NOMO-1 treated with DMSO at 0.1 percent for 48 hours (cell line): ENCODE data around the gene OR4N2.
"Not testable (repeated sequence)": the region's sequence is repeated elsewhere in the genome, so short reads cannot be mapped to it uniquely, and the experiment has no call there.

ENCODE experiments used
- DNase-seq: peaks from one replicate; lab custom pipeline; 2025; ENCODE audit not compliant: unreplicated experiment; lab: John Stamatoyannopoulos, UW

Gene OR4N2

GRCh38 chr14:19803470-19803869 lies at the start of gene OR4N2:
Gene OR4N2 (plus strand): TSS chr14:19803770. CDS start chr14:19827449, 23,679 bp downstream.
- not testable (repeated sequence) for DNase-seq

- no peak for DNase-seq
These were observed 49.4 kb upstream of the OR4N2 start for GRCh38 chr14:19754172-19754571.

- DNase-seq = not testable (repeated sequence)
These were observed 32.1 kb upstream of the OR4N2 start for GRCh38 chr14:19771491-19771890.

DNA sequence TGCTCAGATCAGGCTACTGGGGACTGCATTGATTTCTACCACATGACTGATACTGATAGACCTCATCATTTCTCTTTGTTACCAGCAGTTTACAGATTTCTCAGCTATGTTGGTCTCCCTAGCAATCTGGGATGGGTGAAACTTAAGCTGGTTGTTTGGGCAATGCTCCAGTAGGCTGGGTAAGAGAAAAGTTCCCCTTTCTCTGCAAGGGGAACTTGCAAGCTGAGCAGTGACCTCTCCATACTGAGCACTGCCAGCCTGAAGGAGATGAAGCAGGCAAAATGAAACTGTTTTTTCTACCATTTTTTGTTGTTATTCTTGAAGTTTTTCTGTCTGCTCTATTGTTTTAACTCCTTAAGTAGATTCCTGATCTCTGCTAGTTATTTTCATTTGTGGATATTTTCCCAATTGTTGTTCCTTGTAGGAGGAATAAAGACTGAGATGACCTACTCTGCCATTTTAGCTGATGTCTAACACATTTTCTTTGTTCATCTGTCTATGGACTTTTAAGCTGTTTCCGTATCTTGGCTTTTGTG lies 31.6 kb upstream of the OR4N2 start:
- DNase-seq = peak; percentile 69

DNA sequence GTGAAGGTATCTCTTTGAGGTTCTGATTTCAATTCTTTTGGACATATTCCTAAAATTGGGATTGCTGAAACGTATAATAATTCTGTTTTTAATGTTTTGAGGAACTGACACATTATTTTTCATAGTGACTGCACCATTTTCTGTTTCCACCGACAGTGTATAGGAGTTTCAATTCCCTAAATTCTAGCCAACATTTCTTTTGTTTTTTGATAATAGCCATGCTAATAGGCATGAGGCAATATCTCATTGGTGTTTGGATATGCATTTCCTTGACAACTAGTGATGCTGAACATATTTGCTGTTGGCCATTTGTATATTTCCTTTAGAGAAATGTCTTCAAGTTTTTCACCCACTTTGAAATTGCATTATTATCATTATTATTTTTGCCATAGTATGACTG lies 31.1 kb upstream of the OR4N2 start:
- DNase-seq = peak; percentile 89

- DNase-seq = not testable (repeated sequence)
These were observed 30.4 kb upstream of the OR4N2 start, which contains the start of gene OR4M1 for GRCh38 chr14:19773204-19773603. Gene OR4M1 (plus strand): TSS chr14:19773504. CDS start chr14:19780323, 6,819 bp downstream.

GRCh38 chr14:19775587-19775986 lies 28.0 kb upstream of the OR4N2 start:
- no peak for DNase-seq

- DNase-seq = not testable (repeated sequence)
These were observed 17.7 kb upstream of the OR4N2 start for GRCh38 chr14:19785848-19786247.

- not testable (repeated sequence) for DNase-seq
These were observed 16.3 kb upstream of the OR4N2 start for GRCh38 chr14:19787318-19787717.

GRCh38 chr14:19788150-19788549 lies 15.4 kb upstream of the OR4N2 start:
- DNase-seq = not testable (repeated sequence)

DNA sequence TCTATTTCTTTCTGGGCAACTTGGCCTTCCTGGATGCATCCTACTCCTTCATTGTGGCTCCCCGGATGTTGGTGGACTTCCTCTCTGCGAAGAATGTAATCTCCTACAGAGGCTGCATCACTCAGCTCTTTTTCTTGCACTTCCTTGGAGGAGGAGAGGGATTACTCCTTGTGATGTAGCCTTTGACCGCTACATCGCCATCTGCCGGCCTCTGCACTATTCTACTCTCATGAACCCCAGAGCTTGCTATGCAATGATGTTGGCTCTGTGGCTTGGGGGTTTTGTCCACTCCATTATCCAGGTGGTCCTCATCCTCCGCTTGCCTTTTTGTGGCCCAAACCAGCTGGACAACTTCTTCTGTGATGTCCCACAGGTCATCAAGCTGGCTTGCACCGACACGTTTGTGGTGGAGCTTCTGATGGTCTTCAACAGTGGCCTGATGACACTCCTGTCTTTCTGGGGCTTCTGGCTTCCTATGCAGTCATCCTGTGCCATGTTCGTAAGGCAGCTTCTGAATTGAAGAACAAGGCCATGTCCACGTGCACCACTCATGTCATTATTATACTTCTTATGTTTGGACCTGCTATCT lies 7.0 kb upstream of the OR4N2 start:
- DNase-seq = not testable (repeated sequence)

DNA sequence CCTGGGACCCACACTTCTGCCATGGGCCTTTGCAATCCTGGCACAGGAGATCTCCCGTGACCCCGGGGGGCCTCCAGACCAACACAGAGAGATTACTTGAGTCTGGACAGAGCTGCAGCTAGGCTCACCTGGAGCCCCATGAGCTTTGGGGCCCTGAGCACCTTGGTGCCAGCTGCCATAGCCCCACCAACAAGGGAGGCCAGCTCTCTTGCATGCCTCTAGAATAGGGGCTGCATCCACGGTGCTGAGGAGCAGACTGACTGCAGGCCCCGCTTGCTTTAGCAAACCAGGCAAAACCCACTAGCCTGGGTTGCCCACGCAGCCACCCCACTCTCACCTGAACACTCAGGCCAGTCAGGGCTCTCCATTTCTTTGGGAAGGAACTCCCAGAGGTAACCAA lies 3.7 kb upstream of the OR4N2 start:
- DNase-seq = no peak

DNA sequence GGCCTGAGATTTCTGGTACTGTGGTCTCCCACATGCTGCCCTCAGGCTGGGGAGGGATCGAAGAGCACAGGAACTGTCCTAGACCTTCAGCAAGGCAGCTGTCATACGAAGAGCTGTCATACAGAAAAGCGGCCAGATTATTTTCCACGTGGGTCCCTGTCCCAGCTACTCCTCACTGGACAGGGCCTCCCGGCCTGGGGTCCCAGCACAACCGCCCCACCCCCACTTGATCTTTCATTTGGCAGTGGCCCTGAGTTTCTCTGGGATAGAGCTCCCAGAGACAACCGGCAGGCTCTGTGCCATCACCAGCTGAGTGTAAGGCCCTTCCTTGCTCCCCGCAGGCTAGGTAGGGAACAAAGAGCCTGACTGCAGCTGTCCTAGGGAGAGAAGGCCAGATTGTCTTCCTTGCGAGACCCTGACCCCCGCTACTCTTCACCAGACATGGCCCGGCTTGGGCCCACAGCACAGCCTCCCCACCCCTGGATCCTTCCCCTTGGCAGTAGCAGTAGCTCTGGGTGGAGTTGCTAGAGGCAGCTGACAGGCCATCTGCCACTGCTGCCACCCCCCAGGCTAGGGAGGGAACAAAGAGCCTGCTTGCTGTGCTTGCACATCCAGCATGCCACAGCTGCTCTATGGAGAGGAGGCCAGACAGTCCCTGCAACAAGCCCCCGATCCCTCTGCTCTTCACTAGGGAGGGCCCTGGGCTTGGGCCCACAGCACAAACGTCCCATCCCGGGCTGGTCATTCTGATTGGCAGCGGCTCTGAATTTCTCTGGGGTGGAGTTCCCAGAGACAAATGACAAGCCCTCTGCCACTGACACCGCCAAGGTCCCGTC lies 3.1 kb upstream of the OR4N2 start:
- DNase-seq = no peak

DNA sequence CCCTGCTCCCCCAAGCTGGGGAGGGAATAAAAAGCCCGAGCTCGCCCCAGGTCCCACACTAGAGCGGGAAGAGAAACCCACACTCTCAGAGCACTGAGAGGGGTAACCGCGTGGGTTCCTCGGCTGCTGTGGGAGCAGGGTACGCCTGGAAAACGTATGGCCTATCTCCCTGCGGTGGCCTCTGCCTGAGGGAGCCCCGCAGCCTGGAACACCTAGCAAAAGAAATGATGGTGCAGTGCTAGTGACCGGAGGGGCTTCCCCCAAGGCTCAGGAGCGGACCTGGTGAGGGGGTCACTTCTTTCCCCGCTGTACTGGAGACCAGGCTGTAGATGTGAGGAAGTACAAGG lies 2.5 kb upstream of the OR4N2 start:
- DNase-seq = no peak

GRCh38 chr14:19813171-19813920 lies 9.8 kb downstream of the OR4N2 start:
- not testable (repeated sequence) for DNase-seq

GRCh38 chr14:19819879-19820278 lies 16.3 kb downstream of the OR4N2 start:
- DNase-seq = not testable (repeated sequence)

- DNase-seq = not testable (repeated sequence)
These were observed 17.4 kb downstream of the OR4N2 start for GRCh38 chr14:19821016-19821415.

- DNase-seq = no peak
These were observed 19.6 kb downstream of the OR4N2 start for GRCh38 chr14:19823178-19823577.

GRCh38 chr14:19823765-19824164 lies 20.2 kb downstream of the OR4N2 start:
- no peak for DNase-seq

DNA sequence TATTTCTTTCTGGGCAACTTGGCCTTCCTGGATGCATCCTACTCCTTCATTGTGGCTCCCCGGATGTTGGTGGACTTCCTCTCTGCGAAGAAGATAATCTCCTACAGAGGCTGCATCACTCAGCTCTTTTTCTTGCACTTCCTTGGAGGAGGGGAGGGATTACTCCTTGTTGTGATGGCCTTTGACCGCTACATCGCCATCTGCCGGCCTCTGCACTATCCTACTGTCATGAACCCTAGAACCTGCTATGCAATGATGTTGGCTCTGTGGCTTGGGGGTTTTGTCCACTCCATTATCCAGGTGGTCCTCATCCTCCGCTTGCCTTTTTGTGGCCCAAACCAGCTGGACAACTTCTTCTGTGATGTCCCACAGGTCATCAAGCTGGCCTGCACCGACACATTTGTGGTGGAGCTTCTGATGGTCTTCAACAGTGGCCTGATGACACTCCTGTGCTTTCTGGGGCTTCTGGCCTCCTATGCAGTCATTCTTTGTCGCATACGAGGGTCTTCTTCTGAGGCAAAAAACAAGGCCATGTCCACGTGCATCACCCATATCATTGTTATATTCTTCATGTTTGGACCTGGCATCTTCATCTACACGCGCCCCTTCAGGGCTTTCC lies 24.2 kb downstream of the OR4N2 start:
- not testable (repeated sequence) for DNase-seq

DNA sequence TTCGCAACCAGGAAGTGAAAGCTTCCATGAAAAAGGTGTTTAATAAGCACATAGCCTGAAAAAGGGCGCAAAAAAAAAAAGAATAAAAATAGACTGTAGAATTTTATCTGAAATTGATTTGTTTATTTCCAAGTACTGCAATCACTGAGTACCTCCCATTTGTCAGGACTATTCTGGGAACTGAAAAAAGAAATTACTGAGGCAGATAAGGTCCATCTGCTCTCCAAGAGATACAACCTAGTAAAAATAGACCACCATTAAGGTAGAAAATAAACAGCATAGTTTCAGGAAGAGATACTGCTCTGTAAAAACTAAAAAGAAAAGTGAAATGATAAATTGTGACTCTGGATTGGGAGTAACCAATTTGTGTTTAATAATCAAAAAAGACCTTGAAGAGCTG lies 24.7 kb downstream of the OR4N2 start:
- no peak for DNase-seq
